ENCODE data around the gene ZCCHC14. TPM values are rescaled to one million over a fixed set of nuclear protein-coding genes. Genes with fewer than 3 reads are reported as not detected.

ZCCHC14 gene
- total and polyA plus RNA-seq, 2 of the 13 experiments (the other 11 are each of a cell fraction or from before 2014, with no cell fraction given), result 12.4 to 12.5 TPM

- TF ChIP-seq ZNF296 (CRISPR knock-in tag; conservative IDR thresholded peaks at IDR 0.05), result no peak
- TF ChIP-seq KLF11 (CRISPR knock-in tag; IDR thresholded peaks at IDR 0.05), result no peak
- TF ChIP-seq ESRRA (CRISPR knock-in tag; IDR thresholded peaks at IDR 0.05; ENCODE audit: low read depth), result no peak
- TF ChIP-seq FIP1L1 (IDR thresholded peaks at IDR 0.05; ENCODE audit: borderline replicate concordance, insufficient read depth, low read depth, low read length), result no peak
- TF ChIP-seq, protein P1, sequence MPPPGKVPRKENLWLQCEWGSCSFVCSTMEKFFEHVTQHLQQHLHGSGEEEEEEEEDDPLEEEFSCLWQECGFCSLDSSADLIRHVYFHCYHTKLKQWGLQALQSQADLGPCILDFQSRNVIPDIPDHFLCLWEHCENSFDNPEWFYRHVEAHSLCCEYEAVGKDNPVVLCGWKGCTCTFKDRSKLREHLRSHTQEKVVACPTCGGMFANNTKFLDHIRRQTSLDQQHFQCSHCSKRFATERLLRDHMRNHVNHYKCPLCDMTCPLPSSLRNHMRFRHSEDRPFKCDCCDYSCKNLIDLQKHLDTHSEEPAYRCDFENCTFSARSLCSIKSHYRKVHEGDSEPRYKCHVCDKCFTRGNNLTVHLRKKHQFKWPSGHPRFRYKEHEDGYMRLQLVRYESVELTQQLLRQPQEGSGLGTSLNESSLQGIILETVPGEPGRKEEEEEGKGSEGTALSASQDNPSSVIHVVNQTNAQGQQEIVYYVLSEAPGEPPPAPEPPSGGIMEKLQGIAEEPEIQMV (CRISPR knock-in tag; IDR thresholded peaks at IDR 0.05; ENCODE audit: low read depth), result no peak
- TF ChIP-seq ZBTB25 (CRISPR knock-in tag; IDR thresholded peaks at IDR 0.05), result no peak
- TF ChIP-seq ZNF670 (CRISPR knock-in tag; IDR thresholded peaks at IDR 0.05; ENCODE audit: borderline replicate concordance), result no peak
- no peak for TF ChIP-seq ZNF274 (CRISPR knock-in tag; IDR thresholded peaks at IDR 0.05)
- 0 out of 2 replicates have a peak, but pooled peaks have one; percentile 7 for TF ChIP-seq ZNF792 (CRISPR knock-in tag; IDR thresholded peaks at IDR 0.05)
- TF ChIP-seq ZNF430 (CRISPR knock-in tag; IDR thresholded peaks at IDR 0.05), result no peak
- peak; percentile 80 for TF ChIP-seq FOSL2 (CRISPR knock-in tag; IDR thresholded peaks at IDR 0.05)
- TF ChIP-seq, protein P2, sequence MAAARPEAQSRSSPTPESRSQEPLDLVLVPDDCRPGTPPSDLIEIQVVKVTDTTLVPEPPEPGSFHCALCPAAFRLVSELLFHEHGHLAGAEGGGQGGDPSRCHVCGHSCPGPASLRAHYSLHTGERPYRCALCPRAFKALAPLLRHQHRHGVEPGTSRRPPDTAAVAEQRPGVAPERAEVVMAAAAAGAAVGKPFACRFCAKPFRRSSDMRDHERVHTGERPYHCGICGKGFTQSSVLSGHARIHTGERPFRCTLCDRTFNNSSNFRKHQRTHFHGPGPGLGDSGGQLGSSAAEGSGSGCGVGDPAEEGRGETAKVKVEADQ (CRISPR knock-in tag; IDR thresholded peaks at IDR 0.05; ENCODE audit: borderline replicate concordance), result peak; percentile 59; the same call in 1 of the 2 replicates
- no peak for TF ChIP-seq HOXA5 (CRISPR knock-in tag; IDR thresholded peaks at IDR 0.05)
- no peak for TF ChIP-seq MIER2 (CRISPR knock-in tag; IDR thresholded peaks at IDR 0.05)
- TF ChIP-seq, protein P3, sequence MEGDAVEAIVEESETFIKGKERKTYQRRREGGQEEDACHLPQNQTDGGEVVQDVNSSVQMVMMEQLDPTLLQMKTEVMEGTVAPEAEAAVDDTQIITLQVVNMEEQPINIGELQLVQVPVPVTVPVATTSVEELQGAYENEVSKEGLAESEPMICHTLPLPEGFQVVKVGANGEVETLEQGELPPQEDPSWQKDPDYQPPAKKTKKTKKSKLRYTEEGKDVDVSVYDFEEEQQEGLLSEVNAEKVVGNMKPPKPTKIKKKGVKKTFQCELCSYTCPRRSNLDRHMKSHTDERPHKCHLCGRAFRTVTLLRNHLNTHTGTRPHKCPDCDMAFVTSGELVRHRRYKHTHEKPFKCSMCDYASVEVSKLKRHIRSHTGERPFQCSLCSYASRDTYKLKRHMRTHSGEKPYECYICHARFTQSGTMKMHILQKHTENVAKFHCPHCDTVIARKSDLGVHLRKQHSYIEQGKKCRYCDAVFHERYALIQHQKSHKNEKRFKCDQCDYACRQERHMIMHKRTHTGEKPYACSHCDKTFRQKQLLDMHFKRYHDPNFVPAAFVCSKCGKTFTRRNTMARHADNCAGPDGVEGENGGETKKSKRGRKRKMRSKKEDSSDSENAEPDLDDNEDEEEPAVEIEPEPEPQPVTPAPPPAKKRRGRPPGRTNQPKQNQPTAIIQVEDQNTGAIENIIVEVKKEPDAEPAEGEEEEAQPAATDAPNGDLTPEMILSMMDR (CRISPR knock-in tag; IDR thresholded peaks at IDR 0.05), result no peak
- TF ChIP-seq ZNF788 (CRISPR knock-in tag; IDR thresholded peaks at IDR 0.05; ENCODE audit: borderline replicate concordance), result 0 out of 2 replicates have a peak, but pooled peaks have one; percentile 3
- no peak for TF ChIP-seq ZBTB38 (CRISPR knock-in tag; IDR thresholded peaks at IDR 0.05)
- no peak for TF ChIP-seq ZNF326 (CRISPR knock-in tag; IDR thresholded peaks at IDR 0.05; ENCODE audit: borderline replicate concordance)
- TF ChIP-seq ZBTB7B (CRISPR knock-in tag; IDR thresholded peaks at IDR 0.05), result no peak
- no peak for TF ChIP-seq ZNF337 (CRISPR knock-in tag; IDR thresholded peaks at IDR 0.05; ENCODE audit: borderline replicate concordance, low read depth)
- no peak for TF ChIP-seq NR1H2 (CRISPR knock-in tag; IDR thresholded peaks at IDR 0.05; ENCODE audit: borderline replicate concordance, low read depth)
- no peak for TF ChIP-seq PAX8 (CRISPR knock-in tag; IDR thresholded peaks at IDR 0.05; ENCODE audit: borderline replicate concordance)
- TF ChIP-seq ZNF580 (CRISPR knock-in tag; IDR thresholded peaks at IDR 0.05; ENCODE audit: borderline replicate concordance, low read depth), result no peak
- TF ChIP-seq SP5 (CRISPR knock-in tag; IDR thresholded peaks at IDR 0.05; ENCODE audit: borderline replicate concordance, low read depth), result no peak
- no peak for TF ChIP-seq TARDBP (CRISPR knock-in tag; IDR thresholded peaks at IDR 0.05)
- no peak for TF ChIP-seq PRPF4 (IDR thresholded peaks at IDR 0.05; ENCODE audit: low read depth, low read length, poor library complexity, severe bottlenecking)
Observed at GRCh38 chr16:87464691-87465300, 28.0 kb downstream of the ZCCHC14 start (continued).

All from HepG2 (cell line).